GM18502 (cell line): ENCODE results near the gene POLDIP3.
"Not testable (repeated sequence)": the region's sequence is repeated elsewhere in the genome, so short reads cannot be mapped to it uniquely, and the experiment has no call there.

Source experiments
- ATAC-seq: cut with Tn5 transposase; IDR thresholded peaks from one replicate; pipeline ENCODE4 v1.9.1; 2021; ENCODE audit warnings: mild to moderate bottlenecking; ENCODE audit not compliant: unreplicated experiment, poor library complexity

Gene POLDIP3

DNA sequence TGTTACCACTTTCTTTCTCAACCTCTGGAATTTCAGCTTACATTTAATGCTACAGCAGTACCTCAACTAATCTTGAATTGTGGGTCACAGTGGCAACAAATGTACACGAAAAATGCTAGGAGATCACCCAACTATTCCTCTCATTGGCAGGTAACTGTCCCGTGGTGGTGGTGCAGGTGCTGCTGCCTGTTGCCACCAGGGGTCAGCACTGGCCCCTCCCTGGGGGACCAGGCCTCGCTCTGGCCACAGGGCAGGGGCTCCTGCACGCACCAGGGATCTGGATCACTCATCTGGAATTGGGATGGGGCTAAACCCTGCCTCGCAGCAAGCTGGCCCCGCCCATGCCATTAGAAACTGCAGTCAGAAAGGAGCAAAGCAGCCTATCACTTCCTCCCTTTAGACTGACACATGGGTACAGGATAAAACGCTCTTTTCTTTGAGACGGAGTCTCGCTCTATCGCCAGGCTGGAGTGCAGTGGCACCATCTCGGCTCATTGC lies 6.9 kb upstream of the POLDIP3 start:
- ATAC-seq: no peak

DNA sequence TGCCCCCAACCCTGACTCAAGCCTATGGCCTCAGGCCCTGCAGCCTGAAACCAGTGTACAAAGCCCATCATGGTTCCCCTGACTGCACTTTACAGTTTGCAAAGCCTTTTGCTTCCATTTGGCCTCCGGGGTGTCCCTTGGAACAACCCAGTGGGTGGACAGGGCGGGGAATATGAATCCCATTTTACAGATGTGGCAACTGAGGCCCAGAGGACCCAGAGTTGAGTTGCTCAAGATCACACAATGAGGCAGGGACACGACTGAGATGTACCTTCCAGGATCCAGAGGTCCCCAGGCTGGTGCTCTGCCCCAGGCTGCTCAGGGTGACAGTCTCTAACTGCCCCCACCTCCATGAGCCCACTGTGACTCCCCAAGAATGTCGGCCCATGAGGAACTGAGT lies 5.4 kb upstream of the POLDIP3 start:
- no peak for ATAC-seq

DNA sequence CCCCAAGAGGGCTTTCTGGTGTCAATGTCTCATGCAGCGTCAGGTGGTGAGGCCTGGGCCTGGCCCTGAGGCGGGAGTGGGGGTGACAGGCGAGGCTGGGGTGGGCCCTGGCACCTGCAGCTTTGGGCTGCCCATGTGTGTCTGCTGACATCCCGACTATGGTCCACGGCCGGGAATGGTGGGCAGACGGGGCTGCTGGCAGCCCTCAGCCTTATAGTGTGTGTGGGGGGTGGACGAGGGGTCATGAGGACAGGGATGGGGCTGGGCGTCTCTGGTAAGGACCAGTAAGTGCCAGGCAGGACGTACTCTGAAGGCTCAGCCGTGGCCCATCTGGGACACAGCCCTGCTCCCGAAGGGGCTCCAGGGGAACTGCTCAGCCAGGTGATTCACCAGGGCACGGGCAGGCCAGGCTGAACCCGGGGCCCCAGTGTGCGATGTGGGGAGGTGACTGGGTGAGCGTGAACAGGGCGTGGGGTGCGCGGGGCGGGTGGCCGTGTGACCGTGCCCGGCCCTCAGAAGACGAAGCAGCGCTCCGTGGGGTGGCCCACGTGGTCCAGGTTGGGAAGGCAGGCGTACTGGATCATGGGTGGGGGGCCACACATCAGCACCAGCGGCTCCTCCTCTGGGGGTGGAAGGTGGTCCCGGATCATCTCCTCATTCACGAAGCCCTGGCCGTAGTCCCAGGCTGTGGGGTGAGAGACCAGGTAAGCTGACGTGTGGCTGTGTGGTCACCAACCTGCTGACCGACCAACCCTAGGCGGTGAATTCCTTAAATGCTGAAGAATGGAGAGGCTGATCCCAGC lies 4.8 kb upstream of the POLDIP3 start:
- no peak for ATAC-seq

DNA sequence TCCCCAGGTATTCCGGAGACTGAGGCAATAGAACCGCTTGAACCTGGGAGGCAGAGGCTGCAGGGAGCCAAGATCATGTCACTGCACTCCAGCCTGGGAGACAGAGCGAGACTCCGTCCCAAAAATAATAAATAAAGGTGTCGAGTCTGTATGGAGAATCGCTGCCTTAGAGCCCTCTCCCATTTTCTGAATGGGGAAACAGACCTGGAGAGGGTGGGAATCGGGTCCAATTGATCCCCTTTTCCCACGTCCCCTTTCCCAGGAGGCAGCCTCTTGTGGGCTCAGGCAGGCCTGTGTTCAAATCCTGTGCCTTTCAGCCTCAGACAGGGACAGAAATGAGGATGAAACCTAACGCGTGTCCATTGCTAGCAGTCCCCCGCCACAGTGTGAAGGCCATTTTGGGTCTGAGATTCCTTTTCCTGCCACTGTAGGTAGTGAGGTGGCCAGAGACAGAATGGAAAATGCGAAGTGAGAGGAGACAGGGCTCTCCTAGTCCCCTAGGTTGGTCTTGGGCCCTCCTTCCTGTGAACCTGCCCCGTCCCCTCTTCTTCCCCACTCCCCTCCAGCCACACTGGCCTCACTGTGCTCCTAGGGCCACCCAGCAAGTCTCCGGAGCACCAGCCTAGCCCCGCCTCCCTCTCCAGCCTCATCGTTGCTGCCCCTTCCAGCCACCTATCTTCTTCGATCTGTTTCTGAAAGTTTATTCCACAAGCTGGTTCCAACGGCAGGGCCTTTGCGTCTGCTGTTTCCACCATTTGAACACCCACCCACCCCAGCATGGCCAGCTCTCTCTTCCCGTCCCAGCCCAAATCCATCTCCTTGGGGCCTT lies 2.7 kb upstream of the POLDIP3 start:
- ATAC-seq: no peak

DNA sequence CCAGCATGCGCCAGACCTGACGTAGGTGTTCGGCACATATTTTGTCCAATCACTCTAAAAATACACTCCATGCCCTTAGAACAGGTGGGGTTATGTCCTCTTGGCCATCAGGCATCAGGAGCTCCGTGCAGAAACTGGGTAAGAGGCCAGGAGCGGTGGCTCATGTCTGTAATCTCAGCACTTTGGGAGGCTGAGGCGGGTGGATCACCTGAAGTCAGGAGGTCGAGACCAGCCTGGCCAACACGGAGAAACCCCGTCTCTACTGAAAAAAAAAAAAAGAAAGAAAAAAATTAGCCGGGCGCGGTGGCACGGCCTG lies 1.1 kb upstream of the POLDIP3 start:
- ATAC-seq: not testable (repeated sequence)

DNA sequence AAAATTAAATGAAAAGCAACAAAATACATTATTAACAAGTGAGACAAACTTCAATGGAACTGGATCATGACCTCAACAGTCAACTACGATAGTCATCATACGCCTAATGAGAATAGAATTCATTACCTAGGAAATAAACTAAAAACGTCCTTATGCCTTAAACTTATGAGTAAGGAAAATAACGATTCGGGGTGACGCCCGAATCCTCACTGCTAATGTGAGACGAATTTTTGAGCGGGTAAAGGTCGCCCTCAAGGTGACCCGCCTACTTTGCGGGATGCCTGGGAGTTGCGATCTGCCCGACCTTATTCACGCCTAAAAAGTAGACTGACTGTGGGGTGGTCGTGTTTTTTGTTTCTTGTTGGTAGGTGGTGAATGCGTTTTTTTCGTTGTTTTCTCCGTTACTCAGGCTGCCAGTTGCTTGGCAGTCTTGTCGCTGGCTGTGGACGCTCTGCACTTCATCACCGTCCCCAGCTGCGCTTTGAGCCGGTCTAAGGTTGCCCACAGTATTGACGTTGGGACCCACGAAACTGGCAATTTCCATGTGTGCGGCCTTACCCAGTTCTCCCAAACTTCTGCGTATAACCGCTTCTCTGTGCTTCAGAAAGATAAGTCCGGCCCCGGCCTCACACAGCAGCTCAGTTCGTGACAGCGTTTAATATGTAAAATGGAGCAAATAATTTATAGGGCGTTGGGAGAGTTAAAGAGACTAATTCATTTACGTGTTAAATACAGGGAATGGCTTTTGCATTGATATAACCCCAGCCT lies 593 bp upstream of the POLDIP3 start:
- peak; percentile 59 for ATAC-seq

DNA sequence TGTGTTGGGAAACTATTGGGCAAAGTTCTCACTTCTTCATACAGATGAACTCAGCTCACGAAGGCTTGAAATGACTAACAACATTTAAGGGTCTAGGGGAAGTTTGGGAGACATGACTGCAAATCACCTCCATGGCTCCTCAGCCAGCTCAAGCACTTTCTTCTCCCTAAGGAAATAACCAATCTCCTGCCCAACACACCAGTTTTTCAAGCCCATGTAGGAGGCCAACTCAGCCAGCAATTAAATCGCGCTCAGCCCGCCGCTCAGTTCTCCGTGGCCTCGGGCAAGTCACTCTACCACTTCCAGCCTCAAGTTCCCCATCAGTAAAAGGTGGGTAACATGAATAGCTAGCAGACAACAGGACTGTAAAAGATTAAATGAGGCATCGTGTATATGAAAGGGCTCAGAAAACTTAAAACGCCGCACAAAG lies 796 bp downstream of the POLDIP3 start:
- no peak for ATAC-seq

DNA sequence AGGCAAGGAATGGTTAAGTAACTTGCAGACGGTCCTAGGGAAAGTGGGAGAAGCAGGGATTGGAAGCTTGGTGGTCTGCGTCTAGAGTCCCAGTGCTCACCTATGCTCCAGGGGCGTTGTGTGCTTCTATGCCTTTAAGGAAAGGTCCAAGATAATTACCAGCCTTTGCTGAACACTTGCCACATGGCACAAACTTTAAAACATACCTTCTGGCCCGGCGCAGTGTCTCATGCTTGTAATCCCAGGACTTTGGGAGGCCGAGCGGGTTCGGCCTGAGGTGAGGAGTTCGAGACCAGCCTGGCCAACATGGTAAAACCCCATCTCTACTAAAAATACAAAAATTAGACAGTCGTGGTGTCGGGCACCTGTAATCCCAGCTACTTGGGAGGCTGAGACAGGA lies 2.3 kb downstream of the POLDIP3 start:
- no peak for ATAC-seq

DNA sequence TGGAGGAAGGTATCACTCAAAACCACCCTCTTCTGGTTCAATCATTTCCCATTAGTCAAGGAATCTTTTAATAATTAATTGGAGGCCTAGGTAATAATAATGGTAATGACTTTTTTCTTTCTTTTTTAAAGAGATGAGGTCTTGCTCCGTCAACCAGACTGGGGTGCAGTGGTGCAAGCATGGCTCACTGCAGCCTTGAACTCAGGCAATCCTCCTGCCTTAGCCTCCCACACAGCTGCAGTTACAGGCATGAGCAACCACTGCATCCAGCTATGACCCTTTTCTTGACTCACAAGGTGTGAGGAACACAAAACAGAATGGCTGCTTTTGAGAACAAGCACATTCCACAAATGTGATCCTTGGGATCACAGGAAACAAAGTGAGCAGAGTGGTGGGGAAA lies 3.6 kb downstream of the POLDIP3 start:
- ATAC-seq: no peak

DNA sequence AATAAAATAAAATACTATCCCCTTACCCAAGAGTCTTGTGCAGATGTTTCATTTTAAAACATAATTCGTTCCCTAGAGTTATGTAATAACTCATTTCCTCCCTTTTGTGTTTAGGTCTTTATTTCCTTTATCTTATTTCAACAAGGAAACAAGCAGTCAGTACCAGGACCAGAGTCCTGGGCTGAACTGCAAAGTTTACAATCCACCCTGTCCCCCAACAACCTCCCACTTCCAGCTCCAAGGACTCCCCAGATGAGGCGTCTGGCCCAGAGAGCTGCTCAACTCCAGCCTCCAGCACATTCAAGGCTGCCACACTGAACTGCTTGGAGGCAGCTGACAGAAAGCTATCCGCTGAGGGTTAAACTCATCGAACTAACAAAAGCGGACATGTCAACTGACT lies 4.5 kb downstream of the POLDIP3 start:
- ATAC-seq: no peak

DNA sequence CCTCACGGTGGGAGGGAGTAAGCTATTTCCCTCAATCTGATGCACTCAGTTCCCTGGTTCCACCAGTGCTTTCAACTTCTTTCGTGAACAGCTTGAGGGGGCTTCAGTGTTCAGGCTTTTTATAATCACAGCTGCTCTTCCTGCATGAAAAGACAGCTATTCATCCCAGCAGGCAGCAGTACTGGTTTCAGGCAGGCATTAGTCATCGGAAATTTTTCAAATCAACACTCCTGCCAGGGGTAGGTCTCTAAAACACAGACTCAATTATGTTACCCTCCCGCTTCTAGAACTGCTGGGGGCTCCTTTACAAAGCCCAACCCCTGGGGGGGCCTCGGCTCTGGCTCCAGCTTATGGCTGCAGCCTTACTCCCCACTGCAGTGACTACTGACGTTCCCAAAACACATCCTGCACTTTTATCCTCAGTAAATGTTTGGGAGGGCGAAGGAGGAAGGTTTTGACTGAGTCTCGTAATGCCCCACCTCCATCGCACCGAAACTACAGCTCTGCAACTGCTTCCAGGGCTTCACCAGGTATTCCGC lies 5.8 kb downstream of the POLDIP3 start:
- ATAC-seq: no peak

DNA sequence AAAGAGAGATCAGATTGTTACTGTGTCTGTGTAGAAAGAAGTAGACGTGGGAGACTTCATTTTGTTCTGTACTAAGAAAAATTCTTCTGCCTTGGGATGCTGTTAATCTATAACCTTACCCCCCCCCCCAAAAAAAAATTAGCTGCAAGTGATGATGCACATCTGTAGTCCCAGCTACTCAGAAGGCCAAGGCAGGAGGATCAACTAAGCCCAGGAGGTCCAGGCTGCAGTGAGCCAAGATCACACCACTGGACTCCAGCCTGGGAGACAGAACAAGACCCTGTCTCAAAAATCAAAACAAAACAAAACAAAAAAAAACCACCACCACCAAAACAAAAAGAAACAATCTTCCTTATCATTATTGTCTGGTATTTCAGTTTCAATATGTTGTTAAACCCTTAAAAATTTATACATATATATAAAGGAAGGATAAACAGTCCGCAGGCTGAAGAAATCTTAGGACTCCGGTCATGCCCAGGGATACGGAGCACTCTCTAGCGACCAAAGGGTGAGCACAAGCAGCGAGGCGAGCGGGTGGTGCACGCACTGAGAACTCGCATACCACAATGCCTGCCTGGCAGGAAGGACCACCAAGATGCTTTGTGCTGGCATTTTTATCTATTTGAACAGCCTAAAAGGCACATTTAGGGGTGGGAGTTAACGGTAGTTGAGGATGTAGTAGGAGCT lies 6.4 kb downstream of the POLDIP3 start:
- ATAC-seq: no peak

DNA sequence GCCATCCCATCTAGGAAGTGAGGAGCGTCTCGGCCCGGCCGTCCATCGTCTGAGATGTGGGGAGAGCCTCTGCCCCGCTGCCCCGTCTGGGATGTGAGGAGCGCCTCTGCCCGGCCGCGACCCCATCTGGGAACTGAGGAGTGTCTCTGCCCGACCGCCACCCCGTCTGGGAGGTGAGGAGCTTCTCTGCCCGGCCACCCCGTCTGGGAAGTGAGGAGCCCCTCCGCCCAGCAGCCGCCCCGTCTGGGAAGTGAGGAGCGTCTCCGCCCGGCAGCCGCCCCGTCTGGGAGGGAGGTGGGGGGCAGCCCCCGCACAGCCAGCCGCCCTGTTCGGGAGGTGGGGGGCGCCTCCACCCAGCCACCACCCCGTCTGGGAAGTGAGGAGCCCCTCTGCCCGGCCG lies 7.0 kb downstream of the POLDIP3 start:
- not testable (repeated sequence) for ATAC-seq

DNA sequence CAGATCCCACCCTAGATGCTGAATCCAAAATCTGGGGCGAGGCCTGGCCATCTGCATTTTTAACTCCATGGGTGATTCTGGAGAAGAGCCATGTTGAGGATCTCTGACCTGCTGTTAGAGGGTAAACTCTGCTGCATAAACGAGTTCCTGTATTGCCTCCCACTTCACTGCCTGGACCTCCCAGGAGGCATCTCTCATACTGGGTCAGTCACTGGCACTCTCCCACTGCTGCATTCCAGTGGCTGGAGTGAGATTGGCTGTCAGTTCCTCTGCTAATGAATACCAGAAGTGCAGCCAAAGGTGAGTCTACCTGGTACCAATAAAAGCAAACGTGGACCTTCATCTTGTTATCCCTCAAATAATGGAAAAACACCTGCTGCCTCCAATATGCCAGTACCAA lies 10.3 kb downstream of the POLDIP3 start:
- no peak for ATAC-seq

DNA sequence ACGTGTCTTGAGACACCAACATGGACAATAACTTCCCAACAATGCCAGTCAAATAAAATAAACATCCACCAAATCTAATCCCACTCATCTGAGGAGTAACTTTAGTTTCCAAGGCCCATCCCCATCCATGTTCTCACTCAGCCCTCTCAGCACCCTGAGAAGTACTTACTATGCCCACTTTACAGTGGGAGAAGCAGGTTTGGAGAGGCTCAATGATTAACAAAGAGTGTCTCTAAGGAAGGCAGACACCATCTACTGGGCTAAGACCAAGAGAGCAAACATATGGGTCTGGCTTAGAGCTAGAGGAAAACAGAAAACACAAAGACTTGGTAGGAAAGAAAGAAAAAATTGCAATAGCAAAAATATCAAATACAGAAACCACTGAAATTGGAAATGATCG lies 11.3 kb downstream of the POLDIP3 start:
- ATAC-seq: no peak

DNA sequence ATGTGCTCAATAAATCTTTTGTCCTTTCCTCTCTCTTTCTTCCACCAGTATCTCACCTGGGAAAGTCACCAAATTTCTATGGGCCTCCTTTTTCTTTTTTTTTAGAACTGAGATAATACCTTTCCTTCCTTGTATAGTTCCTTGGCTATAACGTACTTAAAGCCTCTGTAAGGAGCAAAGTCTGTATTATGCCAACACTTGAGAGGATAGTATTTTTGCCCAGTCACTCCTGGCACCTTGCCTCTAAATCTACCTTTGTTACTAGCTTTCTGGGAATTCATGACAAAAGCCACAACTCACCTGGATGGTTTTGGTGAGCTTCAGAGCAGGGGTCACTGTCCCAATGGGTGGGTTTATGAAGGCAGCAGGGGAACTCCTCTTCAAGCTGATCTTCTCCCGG lies 12.2 kb downstream of the POLDIP3 start:
- no peak for ATAC-seq

DNA sequence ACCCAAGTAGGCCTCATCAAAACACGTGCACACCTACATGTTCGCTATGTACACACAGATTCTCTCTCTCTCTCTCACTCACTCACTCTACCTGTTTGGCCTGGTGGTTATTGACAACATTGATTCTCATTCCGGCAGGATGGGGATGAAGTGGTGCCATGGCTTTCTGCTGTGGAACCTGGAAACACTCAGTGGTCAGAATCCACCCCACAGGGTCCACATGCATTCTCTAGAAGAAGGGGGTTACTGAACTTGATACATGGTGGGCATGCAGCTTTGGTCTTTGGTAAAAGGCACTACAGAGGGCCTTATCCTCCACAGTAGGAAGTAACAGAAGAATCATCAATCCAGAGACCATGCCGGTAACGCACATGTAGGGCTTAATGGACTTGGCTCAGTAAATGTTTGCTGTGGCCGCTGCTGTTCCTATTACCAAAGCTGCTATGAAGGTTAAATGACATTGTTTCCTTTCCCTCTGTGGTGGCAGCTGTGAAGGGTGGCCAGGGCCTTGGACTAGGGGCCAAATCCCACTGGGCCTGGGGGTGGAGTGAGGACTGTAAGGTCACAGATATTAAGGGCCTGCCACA lies 12.7 kb downstream of the POLDIP3 start:
- ATAC-seq: no peak

DNA sequence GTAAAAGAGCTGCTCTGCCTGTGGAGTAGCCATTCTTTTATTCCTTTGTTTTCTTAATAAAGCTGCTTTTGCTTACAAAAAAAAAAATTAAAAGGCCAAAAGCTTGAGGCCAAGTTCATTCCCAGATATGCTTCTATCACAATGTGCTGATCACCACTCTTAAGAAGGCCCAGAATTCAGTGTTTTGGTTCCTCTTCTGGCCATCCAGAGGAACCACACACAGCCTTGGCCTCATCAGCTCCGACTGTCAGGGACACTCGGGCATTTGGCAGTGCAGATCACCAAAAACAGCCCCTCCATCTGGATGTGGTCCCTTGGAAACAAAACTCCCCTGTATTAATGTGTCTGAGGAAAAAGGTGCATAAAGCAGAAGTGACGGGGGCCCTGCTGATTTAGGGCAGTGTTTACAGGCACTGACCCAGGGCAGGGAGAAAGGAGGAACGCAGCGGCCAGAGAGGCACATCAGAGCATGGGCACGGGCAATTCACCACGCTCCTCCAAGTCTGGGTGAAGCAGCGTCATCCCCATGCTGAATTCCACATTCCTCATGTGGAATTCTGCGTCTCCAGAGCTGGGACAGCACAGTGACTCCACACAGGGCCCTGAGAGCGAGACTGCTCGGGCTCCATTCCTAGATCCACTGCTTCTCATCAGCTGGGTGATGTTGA lies 17.7 kb downstream of the POLDIP3 start:
- ATAC-seq: no peak

DNA sequence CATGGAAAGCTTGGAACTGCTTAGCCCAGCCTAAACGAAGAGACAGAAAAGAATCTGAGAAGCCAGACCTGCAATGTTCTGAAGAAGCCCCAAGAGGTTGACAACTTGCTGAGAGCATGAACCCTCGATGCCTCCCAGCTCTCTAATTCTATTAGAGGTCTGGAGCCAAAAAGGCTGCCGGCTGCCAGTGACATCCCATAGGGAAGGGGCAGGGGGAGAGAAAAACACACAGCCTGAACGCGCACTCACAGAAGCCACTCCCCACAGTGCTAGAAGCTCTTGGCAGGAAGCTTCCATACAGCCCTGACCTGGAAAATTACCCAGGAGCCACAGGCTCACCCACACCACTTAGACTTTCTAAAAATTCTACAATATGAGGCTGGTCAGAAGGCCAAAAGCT lies 18.3 kb downstream of the POLDIP3 start:
- ATAC-seq: no peak
